Measurements from ENCODE around the gene CSRNP3. TPM values are rescaled to one million over a fixed set of nuclear protein-coding genes. Genes with fewer than 3 reads are reported as not detected.

Gene CSRNP3
- total RNA-seq, 1 experiment from 2014 or later = 1.3 TPM

GRCh38 chr2:165558832-165559231 is 89.3 kb downstream of the CSRNP3 start:
- H3K9me3 Mint-ChIP-seq (ENCODE audit: unreplicated experiment) = no peaks in the 10 kb centered on the region
- DNase-seq = no peak
- no peaks in the 10 kb centered on the region for H3K9me3 ChIP-seq
- intact Hi-C loops (cut with micrococcal nuclease; ENCODE audit: unreplicated experiment) = loop anchor here (1.0 to 2.0 kb wide), 2 partner anchors 139 to 220 kb away; no protein-coding TSS in a partner anchor
- no peaks in the 10 kb centered on the region for H3K4me1 Mint-ChIP-seq (ENCODE audit: low read depth, unreplicated experiment)
- H3K27me3 Mint-ChIP-seq (ENCODE audit: insufficient read depth, unreplicated experiment) = peaks cover 3% of the 10 kb centered on the region
- no peaks in the 10 kb centered on the region for H3K4me1 ChIP-seq
- CTCF ChIA-PET = interaction anchor here (0.9 kb wide), 1 partner anchor 316 kb away, joined by 3 read pairs; no protein-coding TSS in a partner anchor
- POLR2A ChIA-PET = no interaction called here
- H3K36me3 Mint-ChIP-seq (ENCODE audit: insufficient read depth, unreplicated experiment) = no peaks in the 10 kb centered on the region
- H3K4me3 ChIP-seq (ENCODE audit: low read depth, low read length) = no peak overlapping the region
- peak in 1 of 2 experiments; percentile 20 for TF ChIP-seq CTCF (IDR thresholded peaks at IDR 0.05; ENCODE audit: insufficient read depth in 1 of 2, low read depth in 1 of 2, low read length in 1 of 2, severe bottlenecking in 1 of 2, unreplicated experiment in 1 of 2)
- H3K4me3 Mint-ChIP-seq (ENCODE audit: unreplicated experiment) = no peak overlapping the region
- H3K36me3 ChIP-seq (ENCODE audit: control insufficient read depth, insufficient read depth, low read length) = no peaks in the 10 kb centered on the region
- no peak overlapping the region for H3K27ac Mint-ChIP-seq (ENCODE audit: unreplicated experiment)
- BruUV-seq (replicated peaks) = no TSS peak
- H3K27me3 ChIP-seq (replicated peaks; ENCODE audit: control insufficient read depth, insufficient read depth, low read length) = no peaks in the 10 kb centered on the region; the same call in 1 of the 2 replicates

- Histone ChIP-seq H3K27me3 (replicated peaks; ENCODE audit: control insufficient read depth, insufficient read depth, low read length) (no peaks in the 10 kb centered on the region), H3K4me3 (ENCODE audit: low read depth, low read length) (no peak overlapping the region), H3K4me1 (no peaks in the 10 kb centered on the region), H3K9me3 (no peaks in the 10 kb centered on the region), H3K36me3 (ENCODE audit: control insufficient read depth, insufficient read depth, low read length) (no peaks in the 10 kb centered on the region)
- Mint-ChIP-seq H3K9me3 (ENCODE audit: unreplicated experiment) (no peaks in the 10 kb centered on the region), H3K4me3 (ENCODE audit: unreplicated experiment) (no peak overlapping the region), H3K27ac (ENCODE audit: unreplicated experiment) (no peak overlapping the region), H3K27me3 (ENCODE audit: insufficient read depth, unreplicated experiment) (peaks cover 3% of the 10 kb centered on the region), H3K36me3 (ENCODE audit: insufficient read depth, unreplicated experiment) (no peaks in the 10 kb centered on the region), H3K4me1 (ENCODE audit: low read depth, unreplicated experiment) (no peaks in the 10 kb centered on the region)
- BruUV-seq (replicated peaks) = no TSS peak
- no peak for DNase-seq
- intact Hi-C loops (cut with micrococcal nuclease; ENCODE audit: unreplicated experiment) = no loop called here
- ChIA-PET POLR2A (no interaction called here), CTCF (interaction anchor here (0.6 kb wide), 1 partner anchor 30 kb away, joined by 3 read pairs; no protein-coding TSS in a partner anchor)
- TF ChIP-seq CTCF (IDR thresholded peaks at IDR 0.05; ENCODE audit: insufficient read depth in 1 of 2, low read depth in 1 of 2, low read length in 1 of 2, severe bottlenecking in 1 of 2, unreplicated experiment in 1 of 2) = no peak
Measured at GRCh38 chr2:165560377-165560988, 91.0 kb downstream of the CSRNP3 start.

- intact Hi-C loops (cut with micrococcal nuclease; ENCODE audit: unreplicated experiment) = no loop called here
- Mint-ChIP-seq H3K36me3 (ENCODE audit: insufficient read depth, unreplicated experiment) (no peaks in the 10 kb centered on the region), H3K4me1 (ENCODE audit: low read depth, unreplicated experiment) (no peaks in the 10 kb centered on the region), H3K27ac (ENCODE audit: unreplicated experiment) (no peak overlapping the region), H3K9me3 (ENCODE audit: unreplicated experiment) (no peaks in the 10 kb centered on the region), H3K27me3 (ENCODE audit: insufficient read depth, unreplicated experiment) (peaks cover 3% of the 10 kb centered on the region), H3K4me3 (ENCODE audit: unreplicated experiment) (no peak overlapping the region)
- H3K36me3 ChIP-seq (ENCODE audit: control insufficient read depth, insufficient read depth, low read length) = no peaks in the 10 kb centered on the region
- no peak for TF ChIP-seq CTCF (IDR thresholded peaks at IDR 0.05; ENCODE audit: insufficient read depth in 1 of 2, low read depth in 1 of 2, low read length in 1 of 2, severe bottlenecking in 1 of 2, unreplicated experiment in 1 of 2)
- ChIA-PET CTCF (no interaction called here), POLR2A (no interaction called here)
- no peak for DNase-seq
- H3K27me3 ChIP-seq (replicated peaks; ENCODE audit: control insufficient read depth, insufficient read depth, low read length) = no peaks in the 10 kb centered on the region
- no TSS peak for BruUV-seq (replicated peaks)
- no peak overlapping the region for H3K4me3 ChIP-seq (ENCODE audit: low read depth, low read length)
- no peaks in the 10 kb centered on the region for H3K4me1 ChIP-seq
- H3K9me3 ChIP-seq = no peaks in the 10 kb centered on the region
Measured at GRCh38 chr2:165561516-165561915, 92.0 kb downstream of the CSRNP3 start.

Data from Caco-2 (cell line).